Uterus (tissue), 4 donors: ENCODE results near the gene OR1I1. TPM values are rescaled to one million over a fixed set of nuclear protein-coding genes. Genes with fewer than 3 reads are reported as not detected.
A peak's percentile ranks its signal among the peaks of the same experiment; 100 is the strongest.

Source experiments
- DNase-seq, 2 donors: peaks; one replicate each; pipeline ENCODE4 v3.0.0-alpha.2; 2019 to 2020
- H3K27ac ChIP-seq, 2 donors: fragments of 200-600 bp; sonication (generic); 1 replicate in 1 of 2; 2 replicates in 1 of 2; pipeline ENCODE4 v1.5.1; 2016 to 2018
- H3K27me3 ChIP-seq, 2 donors: fragments of 200-600 bp; sonication (generic); one replicate each; pipeline ENCODE4 v1.5.1; 2018 to 2019; ENCODE audit warnings: control low read depth in 1 of 2
- H3K36me3 ChIP-seq, 2 donors: fragments of 200-600 bp; sonication (generic); one replicate each; pipeline ENCODE4 v1.5.1; 2019; ENCODE audit warnings: control low read depth in 1 of 2
- H3K4me1 ChIP-seq, 2 donors: fragments of 200-600 bp; sonication (generic); one replicate each; pipeline ENCODE4 v1.5.1; 2018 to 2019; ENCODE audit warnings: control low read depth in 1 of 2
- H3K4me3 ChIP-seq, 2 donors: fragments of 200-600 bp; sonication (generic); 1 replicate in 1 of 2; 2 replicates in 1 of 2; pipeline ENCODE4 v1.5.1; 2018 to 2019; ENCODE audit warnings: mild to moderate bottlenecking in 1 of 2
- H3K9me3 ChIP-seq, 2 donors: fragments of 200-600 bp; sonication (generic); one replicate each; pipeline ENCODE4 v1.5.1; 2019; ENCODE audit warnings: control low read depth in 1 of 2
- POLR2A ChIP-seq, 2 donors: fragments of 450-650 bp; IDR thresholded peaks; one replicate each; pipeline ENCODE4 v1.6.1; 2016; ENCODE audit warnings: antibody characterized with exemption in 2 of 2, mild to moderate bottlenecking in 1 of 2, moderate library complexity in 1 of 2
- intact Hi-C: fragments of 100-400 bp; cut with DNase I; formaldehyde crosslinking; loops from one replicate; pipeline ENCODE4 v1.15.1; 2023; ENCODE audit warnings: low total_unique reads
- total RNA-seq, 4 donors: library from RNA; depleted of rRNA in 3 of 4; stranded (reverse); fragments of >200 nt in 3 of 4; gene quantifications; one replicate each; pipeline versions ENCODE4 v1.1.0 to v1.2.4, GENCODE V29; 2014 to 2023
- TF ChIP-seq, protein P1 (sequence below), 4 experiments: fragments of 200-600 bp in 2 of 4; fragments of 450-650 bp in 2 of 4; sonication (generic) in 2 of 4; IDR thresholded peaks; one replicate each; pipeline ENCODE4 v1.5.1; 2016 to 2019; ENCODE audit warnings: antibody characterized with exemption in 4 of 4, mild to moderate bottlenecking in 2 of 4, moderate library complexity in 1 of 4
- donor health status: DM: yes; HTN: yes; CAD: no.

OR1I1 gene
- total RNA-seq, 4 donors from 2014 or later, result not detected

DNA sequence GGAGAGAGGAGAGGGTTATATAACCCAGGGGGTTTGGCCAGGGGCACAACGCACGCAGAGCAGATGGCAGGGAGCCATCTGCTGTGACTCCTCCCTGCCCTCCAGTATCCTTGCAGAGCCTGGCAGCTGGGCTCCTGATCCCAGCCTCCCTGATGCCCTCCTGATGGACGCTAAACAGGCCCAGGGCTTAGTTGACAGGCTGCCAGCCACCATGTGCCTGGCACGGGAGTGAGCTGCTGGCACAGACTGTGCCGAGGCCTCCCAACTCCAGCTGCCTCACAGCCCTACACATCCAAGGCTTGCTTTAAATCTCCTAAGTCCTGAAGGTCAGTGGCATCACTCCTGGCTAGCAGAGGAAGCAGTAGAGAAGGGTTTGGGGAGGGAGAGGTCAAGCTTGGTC is 41.9 kb downstream of the OR1I1 start:
- no peak for TF ChIP-seq POLR2A (IDR thresholded peaks at IDR 0.05)
- Histone ChIP-seq H3K9me3 (no peaks in the 10 kb centered on the region), H3K27me3 (no peaks in the 10 kb centered on the region), H3K4me3 (no peak overlapping the region), H3K36me3 (no peaks in the 10 kb centered on the region), H3K4me1 (no peaks in the 10 kb centered on the region), H3K27ac (peak overlapping the region; percentile 89 to 93)
- intact Hi-C loops, result no loop called here
- DNase-seq, result peak in 1 of 2 donors; percentile 37

DNA sequence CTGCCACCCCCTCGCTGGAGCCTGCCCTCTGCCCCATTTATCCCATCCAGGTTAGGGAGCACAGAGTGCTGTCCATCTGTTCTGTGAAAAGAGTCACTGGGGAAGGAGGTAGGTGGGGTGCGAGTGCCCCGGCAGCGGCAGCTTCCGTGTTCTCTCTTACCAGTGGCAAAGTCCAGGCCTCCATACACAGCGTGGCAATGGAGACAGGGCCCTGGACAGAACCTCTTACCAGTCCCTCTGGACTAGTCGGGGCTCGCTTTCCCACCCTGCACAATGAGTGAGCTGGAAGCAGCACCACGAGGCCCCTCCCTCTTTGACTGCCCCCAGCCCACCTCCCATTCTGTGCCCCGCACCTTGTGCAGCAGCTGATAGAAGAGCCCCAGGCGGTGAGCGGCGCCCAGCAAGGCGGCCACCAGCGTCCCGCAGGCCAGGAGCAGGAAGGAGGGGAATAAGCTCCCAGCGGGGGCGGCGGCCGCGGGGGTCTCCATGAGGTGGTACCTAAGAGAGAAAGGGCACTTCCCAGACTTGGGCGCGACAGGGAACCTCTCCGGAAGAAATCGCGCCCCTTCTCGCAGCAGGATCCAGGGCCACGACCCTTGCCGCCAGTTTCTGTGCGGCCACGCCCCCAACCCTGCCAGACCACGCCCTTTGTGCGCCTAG is 42.7 kb downstream of the OR1I1 start:
- DNase-seq, result no peak
- no peaks in the 10 kb centered on the region for H3K27me3 ChIP-seq
- no peaks in the 10 kb centered on the region for H3K36me3 ChIP-seq
- TF ChIP-seq, protein P1, sequence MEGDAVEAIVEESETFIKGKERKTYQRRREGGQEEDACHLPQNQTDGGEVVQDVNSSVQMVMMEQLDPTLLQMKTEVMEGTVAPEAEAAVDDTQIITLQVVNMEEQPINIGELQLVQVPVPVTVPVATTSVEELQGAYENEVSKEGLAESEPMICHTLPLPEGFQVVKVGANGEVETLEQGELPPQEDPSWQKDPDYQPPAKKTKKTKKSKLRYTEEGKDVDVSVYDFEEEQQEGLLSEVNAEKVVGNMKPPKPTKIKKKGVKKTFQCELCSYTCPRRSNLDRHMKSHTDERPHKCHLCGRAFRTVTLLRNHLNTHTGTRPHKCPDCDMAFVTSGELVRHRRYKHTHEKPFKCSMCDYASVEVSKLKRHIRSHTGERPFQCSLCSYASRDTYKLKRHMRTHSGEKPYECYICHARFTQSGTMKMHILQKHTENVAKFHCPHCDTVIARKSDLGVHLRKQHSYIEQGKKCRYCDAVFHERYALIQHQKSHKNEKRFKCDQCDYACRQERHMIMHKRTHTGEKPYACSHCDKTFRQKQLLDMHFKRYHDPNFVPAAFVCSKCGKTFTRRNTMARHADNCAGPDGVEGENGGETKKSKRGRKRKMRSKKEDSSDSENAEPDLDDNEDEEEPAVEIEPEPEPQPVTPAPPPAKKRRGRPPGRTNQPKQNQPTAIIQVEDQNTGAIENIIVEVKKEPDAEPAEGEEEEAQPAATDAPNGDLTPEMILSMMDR (IDR thresholded peaks at IDR 0.05), result no peak
- intact Hi-C loops, result no loop called here
- peak overlapping the region; percentile 89 to 93 for H3K27ac ChIP-seq
- peak overlapping the region; percentile 84 to 90 for H3K4me3 ChIP-seq
- H3K9me3 ChIP-seq, result no peaks in the 10 kb centered on the region
- no peaks in the 10 kb centered on the region for H3K4me1 ChIP-seq

DNA sequence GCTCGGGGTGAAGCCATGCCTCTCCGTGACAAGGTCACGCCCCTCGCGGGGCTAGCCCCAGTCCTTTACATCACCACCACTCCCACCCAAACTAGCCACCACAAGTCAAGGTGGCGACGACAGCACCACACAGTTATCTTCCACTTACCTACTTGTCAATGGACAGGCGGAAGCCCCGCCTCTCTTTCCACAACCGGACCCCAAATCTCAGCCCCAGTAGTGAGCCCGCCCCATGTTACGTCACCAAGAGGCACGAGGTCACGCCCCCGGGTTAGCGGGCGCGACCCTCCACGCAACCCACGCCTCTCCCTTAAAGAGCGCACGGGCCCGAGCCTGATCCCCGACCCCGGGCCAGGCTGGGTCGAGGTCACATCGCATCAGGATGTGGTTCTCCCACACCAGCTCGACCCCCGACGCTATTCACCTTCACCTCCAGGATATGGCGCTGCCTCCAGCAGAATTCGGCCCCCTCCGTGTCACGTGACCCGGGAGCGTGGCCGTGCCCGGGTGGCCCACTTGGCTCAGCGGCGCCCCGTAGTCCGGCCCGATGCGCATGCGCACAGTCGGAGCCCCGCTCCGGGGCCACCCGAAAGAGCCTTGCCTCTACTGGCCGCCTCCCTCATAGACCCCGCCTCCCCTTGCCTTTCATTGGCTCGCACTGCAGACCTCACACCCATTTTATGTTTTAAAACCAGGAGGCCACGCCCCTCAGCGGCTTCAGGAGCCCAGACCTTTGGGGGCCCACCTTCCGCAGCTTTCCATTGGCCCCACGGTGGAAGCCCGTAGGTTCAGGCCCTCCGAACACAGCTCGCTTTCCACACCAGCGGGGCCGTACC is 43.4 kb downstream of the OR1I1 start:
- Histone ChIP-seq H3K4me3 (peak overlapping the region; percentile 84 to 90), H3K4me1 (no peaks in the 10 kb centered on the region), H3K27me3 (no peaks in the 10 kb centered on the region), H3K9me3 (no peaks in the 10 kb centered on the region), H3K27ac (peak overlapping the region; percentile 89 to 93), H3K36me3 (no peaks in the 10 kb centered on the region)
- intact Hi-C loops, result no loop called here
- DNase-seq, result peak; percentile 97 to 99
- TF ChIP-seq, protein P1 (IDR thresholded peaks at IDR 0.05), result peak in 2 of 4 experiments; percentile 23 to 49
- peak; percentile 17 to 64 for TF ChIP-seq POLR2A (IDR thresholded peaks at IDR 0.05)

DNA sequence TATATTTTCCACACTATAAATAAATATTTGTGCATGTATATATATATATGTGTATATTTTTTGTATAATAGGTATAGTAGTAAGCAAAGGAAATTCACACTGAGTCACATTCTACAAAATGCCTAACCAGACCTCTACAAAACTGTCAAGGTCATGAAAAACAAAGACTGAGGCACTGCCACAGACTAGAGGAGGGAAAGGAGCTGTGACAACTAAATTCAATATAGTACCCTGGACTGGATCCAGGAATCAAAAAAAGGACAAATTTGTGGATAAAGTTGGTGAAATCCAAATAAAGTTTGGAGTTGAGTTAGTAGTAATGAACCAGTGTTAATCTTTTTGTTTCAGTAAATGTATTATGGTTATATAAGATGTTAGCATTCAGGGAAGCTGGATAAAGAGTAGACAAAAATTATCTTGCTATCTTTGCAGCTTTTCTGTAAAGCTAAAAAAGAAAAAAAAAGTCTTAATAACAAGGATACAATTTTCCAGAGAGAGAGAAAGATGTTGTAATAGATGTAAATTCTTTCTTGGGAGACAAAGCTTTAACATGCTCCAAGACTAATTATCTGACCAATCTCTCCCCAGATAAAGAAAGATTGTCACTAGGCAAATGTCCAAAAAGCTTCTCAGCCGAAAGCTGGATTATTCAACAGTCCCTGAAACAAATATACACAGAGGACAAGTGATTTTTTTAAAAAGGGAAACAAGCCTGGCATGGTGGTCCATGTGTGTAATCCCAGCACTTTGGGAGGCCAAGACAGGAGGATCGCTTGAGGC is 44.3 kb downstream of the OR1I1 start:
- Histone ChIP-seq H3K27ac (peak overlapping the region; percentile 63 to 93), H3K4me3 (peak overlapping the region; percentile 84 to 90), H3K36me3 (no peaks in the 10 kb centered on the region), H3K27me3 (no peaks in the 10 kb centered on the region), H3K4me1 (no peaks in the 10 kb centered on the region), H3K9me3 (no peaks in the 10 kb centered on the region)
- no peak for DNase-seq
- intact Hi-C loops, result no loop called here
- no peak for TF ChIP-seq POLR2A (IDR thresholded peaks at IDR 0.05)
- TF ChIP-seq, protein P1 (IDR thresholded peaks at IDR 0.05), result no peak

DNA sequence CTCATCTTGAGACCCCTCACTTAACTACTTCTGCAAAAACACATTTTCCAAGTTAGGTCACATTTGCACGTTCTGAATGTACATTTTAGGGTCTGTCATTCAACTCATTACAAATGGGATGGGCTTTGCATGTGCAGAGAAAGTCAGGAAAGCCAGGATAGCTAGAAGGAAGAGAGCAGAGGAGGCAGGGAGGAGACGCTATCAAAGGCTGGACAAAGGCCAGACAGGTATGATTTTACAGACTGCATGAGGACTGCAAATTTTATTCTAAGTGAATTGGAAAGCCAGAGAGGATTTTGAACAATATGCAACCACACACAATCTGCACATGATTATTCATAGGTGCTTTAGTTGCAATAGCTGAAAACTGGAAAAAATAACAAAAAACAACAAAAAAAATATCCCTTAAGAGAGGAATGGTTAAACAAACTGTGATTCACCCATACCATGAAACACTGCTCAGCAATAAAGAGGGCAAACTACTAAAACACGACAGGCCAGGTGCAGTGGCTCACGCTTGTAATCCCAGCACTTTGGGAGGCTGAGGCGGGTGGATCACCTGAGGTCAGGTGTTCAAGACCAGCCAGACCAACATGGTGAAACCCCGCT is 46.3 kb downstream of the OR1I1 start:
- Histone ChIP-seq H3K27ac (no peak overlapping the region), H3K9me3 (no peaks in the 10 kb centered on the region), H3K4me1 (no peaks in the 10 kb centered on the region), H3K27me3 (no peaks in the 10 kb centered on the region), H3K4me3 (no peak overlapping the region), H3K36me3 (no peaks in the 10 kb centered on the region)
- intact Hi-C loops, result no loop called here
- TF ChIP-seq, protein P1 (IDR thresholded peaks at IDR 0.05), result no peak
- no peak for TF ChIP-seq POLR2A (IDR thresholded peaks at IDR 0.05)
- no peak for DNase-seq
